GM21390 (cell line): Measurements from ENCODE around the gene SMTNL2.
"Not testable (repeated sequence)": the region's sequence is repeated elsewhere in the genome, so short reads cannot be mapped to it uniquely, and the experiment has no call there.

ENCODE experiments used
- ATAC-seq: cut with Tn5 transposase; IDR thresholded peaks from one replicate; pipeline ENCODE4 v1.9.1; 2021; ENCODE audit not compliant: unreplicated experiment

The SMTNL2 gene

GRCh38 chr17:4631836-4632580 lies 47.7 kb downstream of the SMTNL2 start:
- no peak for ATAC-seq

- ATAC-seq = no peak
These were observed 48.2 kb downstream of the SMTNL2 start for GRCh38 chr17:4632581-4632920.

GRCh38 chr17:4633643-4634042 lies 49.3 kb downstream of the SMTNL2 start:
- ATAC-seq = no peak

- no peak for ATAC-seq
These were observed 50.6 kb downstream of the SMTNL2 start for GRCh38 chr17:4634976-4635375.

GRCh38 chr17:4635823-4636375 lies 51.6 kb downstream of the SMTNL2 start:
- ATAC-seq = no peak

- no peak for ATAC-seq
These were observed 52.3 kb downstream of the SMTNL2 start for GRCh38 chr17:4636474-4637100.

- ATAC-seq = not testable (repeated sequence)
These were observed 54.4 kb downstream of the SMTNL2 start for GRCh38 chr17:4638766-4639165.

GRCh38 chr17:4639301-4640059 lies 55.2 kb downstream of the SMTNL2 start:
- ATAC-seq = not testable (repeated sequence)

- not testable (repeated sequence) for ATAC-seq
These were observed 56.4 kb downstream of the SMTNL2 start for GRCh38 chr17:4640569-4641188.

GRCh38 chr17:4641297-4642195 lies 57.2 kb downstream of the SMTNL2 start, which contains the start of gene ALOX15:
TSS of gene ALOX15 (minus strand) at chr17:4641678. CDS start at chr17:4641651, 27 bp downstream.
- ATAC-seq = no peak

GRCh38 chr17:4642286-4642685 lies 58.0 kb downstream of the SMTNL2 start:
- no peak for ATAC-seq

GRCh38 chr17:4643676-4644075 lies 59.3 kb downstream of the SMTNL2 start:
- no peak for ATAC-seq

GRCh38 chr17:4645642-4646041 lies 61.3 kb downstream of the SMTNL2 start:
- no peak for ATAC-seq

- ATAC-seq = no peak
These were observed 64.4 kb downstream of the SMTNL2 start for GRCh38 chr17:4648741-4649140.

- no peak for ATAC-seq
These were observed 68.7 kb downstream of the SMTNL2 start for GRCh38 chr17:4652997-4653396.

- ATAC-seq = not testable (repeated sequence)
These were observed 71.6 kb downstream of the SMTNL2 start for GRCh38 chr17:4655933-4656332.

GRCh38 chr17:4657678-4658077 lies 73.3 kb downstream of the SMTNL2 start:
- ATAC-seq = no peak
